Activated CD4-positive, alpha-beta memory T cell treated with anti-CD3 and anti-CD28 coated beads for 36 hours (primary cell): ENCODE results near the gene DOK4. TPM values are rescaled to one million over a fixed set of nuclear protein-coding genes. Genes with fewer than 3 reads are reported as not detected.
A peak's percentile ranks its signal among the peaks of the same experiment; 100 is the strongest.
"Not testable (repeated sequence)": the region's sequence is repeated elsewhere in the genome, so short reads cannot be mapped to it uniquely, and the experiment has no call there.

ENCODE experiments used
- CTCF ChIA-PET: fragments of 350-600 bp; sonication (Branson Sonifier 250); formaldehyde crosslinking; loops from one replicate; lab custom pipeline; 2021; ENCODE audit warnings: antibody characterized with exemption, inconsistent platforms; lab: Charles Lee
- POLR2A ChIA-PET: fragments of 350-600 bp; sonication (Branson Sonifier 250); formaldehyde crosslinking; loops from one replicate; lab custom pipeline; 2021; ENCODE audit warnings: antibody characterized with exemption; lab: Charles Lee
- DNase-seq: peaks from one replicate; pipeline ENCODE4 v3.0.0-alpha.2; 2020
- H3K27ac Mint-ChIP-seq: one replicate; pipeline ENCODE4 v1.8.0; 2021; ENCODE audit warnings: mixed read lengths
- H3K27me3 Mint-ChIP-seq: one replicate; pipeline ENCODE4 v1.8.0; 2021; ENCODE audit warnings: mixed read lengths
- H3K36me3 Mint-ChIP-seq: one replicate; pipeline ENCODE4 v1.8.0; 2021; ENCODE audit warnings: mixed read lengths
- H3K4me1 Mint-ChIP-seq: one replicate; pipeline ENCODE4 v1.8.0; 2021; ENCODE audit warnings: low read depth, mixed read lengths
- H3K4me3 Mint-ChIP-seq: one replicate; pipeline ENCODE4 v1.8.0; 2021; ENCODE audit warnings: mild to moderate bottlenecking, mixed read lengths
- H3K9me3 Mint-ChIP-seq: one replicate; pipeline ENCODE4 v1.8.0; 2021; ENCODE audit warnings: mixed read lengths
- intact Hi-C: fragments of 100-400 bp; cut with micrococcal nuclease; formaldehyde crosslinking; loops from one replicate; pipeline ENCODE4 v1.15.1; 2023
- total RNA-seq, 2 experiments: library from RNA; stranded (reverse); gene quantifications; one replicate each; pipeline ENCODE4 v1.2.3, GENCODE V29; 2021

Gene DOK4
- total RNA-seq, 2 experiments from 2014 or later, result 5.5 to 7.1 TPM

DNA sequence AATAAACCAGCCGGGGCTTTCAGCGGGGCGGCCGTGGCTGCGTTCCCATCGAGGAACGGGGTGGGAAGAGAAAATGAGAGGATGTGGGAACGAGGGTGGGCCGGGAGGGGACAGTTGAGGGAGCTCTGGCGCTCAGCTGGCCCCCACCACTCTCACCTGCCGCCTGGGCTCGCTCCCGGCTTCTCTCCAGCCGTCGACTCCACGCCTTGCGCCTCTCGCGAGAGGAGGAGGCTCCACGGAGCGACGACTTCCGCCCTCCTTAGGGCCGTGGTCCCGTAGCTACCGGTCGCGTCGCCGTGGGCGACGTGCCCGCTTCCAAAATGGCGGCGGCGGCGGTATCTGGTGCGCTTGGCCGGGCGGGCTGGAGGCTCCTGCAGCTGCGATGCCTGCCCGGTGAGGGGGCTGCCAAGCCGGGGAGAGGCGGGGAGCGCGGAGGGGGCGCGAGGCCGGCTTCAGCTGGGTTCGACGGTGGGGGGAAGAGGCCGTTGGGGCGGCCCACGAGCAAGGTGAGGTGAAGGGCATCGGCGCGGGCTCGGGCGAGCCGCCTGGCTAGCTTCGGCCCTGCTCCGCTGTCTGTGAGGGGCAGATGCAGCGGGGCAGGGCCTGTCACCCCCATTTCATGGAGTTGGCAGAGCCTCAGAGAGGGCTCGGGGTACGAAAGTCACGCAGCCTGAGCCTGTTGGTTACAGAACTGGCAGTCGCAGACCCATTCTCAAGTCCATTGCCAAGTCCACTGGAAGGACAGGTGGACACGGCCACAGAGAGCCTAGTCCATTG is 38.9 kb downstream of the DOK4 start, which contains the start of the genes CIAPIN1 and COQ9:
Gene CIAPIN1 (minus strand): TSS at position 200 of the 777 bp plus-strand sequence. CDS start 6,457 bp downstream, outside the sequence.
Gene COQ9 (plus strand): TSS at position 294 of the 777 bp plus-strand sequence. CDS start 27 bp downstream, at position 321.
- H3K4me1 Mint-ChIP-seq, result peaks cover 28% of the 10 kb centered on the region
- POLR2A ChIA-PET, result interaction anchor here (0.5 to 3.9 kb wide), 16 partner anchors 8 to 458 kb away, joined by 3 to 26 read pairs (median 4); partner anchors contain the start of genes ARL2BP, KATNB1, NLRC5 and POLR2C

DNA sequence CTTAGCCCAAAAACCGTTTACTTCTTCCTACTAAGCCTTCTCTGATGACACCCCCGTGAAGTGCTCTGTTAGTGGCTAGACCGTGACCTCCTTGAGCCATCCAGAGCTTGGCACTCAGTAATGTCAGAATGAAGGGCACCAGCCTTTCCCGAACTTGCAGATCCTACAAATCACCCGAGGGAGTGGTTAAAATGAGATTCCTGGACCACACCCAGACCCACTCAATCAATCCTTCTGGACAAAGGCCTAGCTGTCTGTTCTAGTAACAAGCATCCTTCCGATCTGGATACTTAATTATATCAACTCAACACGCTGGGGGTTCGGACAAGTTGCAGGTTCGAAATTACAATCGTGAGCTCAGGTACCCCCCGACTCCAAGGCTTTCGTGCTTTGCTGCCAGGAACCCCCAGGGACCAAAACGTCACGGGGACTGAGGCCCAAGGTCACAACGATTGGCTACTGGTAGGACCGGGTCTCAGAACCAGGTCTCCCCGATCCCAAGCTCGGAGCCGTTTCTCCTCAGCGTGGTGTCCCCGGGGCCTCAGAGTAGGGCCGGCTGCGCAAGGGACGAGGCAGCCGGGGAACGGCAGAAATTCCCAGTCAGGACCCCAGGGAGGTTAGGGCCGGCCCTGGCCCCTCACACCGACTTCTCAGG is 39.6 kb downstream of the DOK4 start:
- Mint-ChIP-seq H3K36me3 (peaks cover 5% of the 10 kb centered on the region), H3K9me3 (no peaks in the 10 kb centered on the region), H3K27me3 (no peaks in the 10 kb centered on the region), H3K4me3 (peak overlapping the region; percentile 91), H3K4me1 (peaks cover 28% of the 10 kb centered on the region), H3K27ac (peak overlapping the region; percentile 70)
- ChIA-PET CTCF (interaction anchor here (0.7 to 7.5 kb wide), 12 partner anchors 14 to 146 kb away, joined by 3 to 51 read pairs (median 4); partner anchors contain the start of genes DOK4 and POLR2C), POLR2A (interaction anchor here (0.6 to 3.9 kb wide), 14 partner anchors 8 to 458 kb away, joined by 3 to 26 read pairs (median 4); partner anchors contain the start of genes KATNB1, NLRC5 and POLR2C)
- peak; percentile 41 for DNase-seq
- intact Hi-C loops, result loop anchor here (1.0 to 2.0 kb wide), 4 partner anchors 16 to 260 kb away; partner anchors contain the start of genes ARL2BP, POLR2C, PSME3IP1 and RSPRY1

More for the DNA sequence above, 38.9 kb downstream of the DOK4 start, which contains the start of the genes CIAPIN1 and COQ9:
- CTCF ChIA-PET, result interaction anchor here (0.7 to 7.5 kb wide), 13 partner anchors 13 to 147 kb away, joined by 3 to 51 read pairs (median 4); partner anchors contain the start of genes DOK4 and POLR2C
- no peaks in the 10 kb centered on the region for H3K9me3 Mint-ChIP-seq
- H3K36me3 Mint-ChIP-seq, result peaks cover 4% of the 10 kb centered on the region
- H3K4me3 Mint-ChIP-seq, result peak within 1 kb of the TSS; percentile 91
- DNase-seq, result peak; percentile 96
- H3K27me3 Mint-ChIP-seq, result no peaks in the 10 kb centered on the region
- intact Hi-C loops, result loop anchor here (1.0 to 2.0 kb wide), 4 partner anchors 15 to 261 kb away; partner anchors contain the start of genes ARL2BP, POLR2C, PSME3IP1 and RSPRY1
- H3K27ac Mint-ChIP-seq, result peak within 1 kb of the TSS; percentile 70

DNA sequence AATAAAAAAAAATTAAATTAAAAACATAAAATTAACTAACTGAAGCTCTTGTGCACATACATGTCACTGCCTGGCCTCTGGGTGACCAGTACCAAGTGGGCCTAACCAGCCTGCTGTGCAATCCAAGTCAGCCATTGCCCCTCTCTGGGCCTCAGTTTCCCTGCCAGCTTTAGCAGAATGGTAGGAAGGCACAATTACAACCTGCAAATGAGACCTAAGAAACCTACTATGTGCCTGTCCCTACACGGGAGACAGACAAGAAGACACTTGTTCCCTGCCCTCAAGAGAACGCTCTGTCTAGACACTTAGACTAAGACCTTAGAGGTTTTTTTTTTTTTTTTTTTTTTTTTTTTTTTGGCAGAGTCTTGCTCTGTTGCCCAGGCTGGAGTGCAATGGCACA is 40.8 kb downstream of the DOK4 start:
- ChIA-PET CTCF (interaction anchor here (0.5 to 7.5 kb wide), 4 partner anchors 11 to 74 kb away, joined by 3 to 51 read pairs (median 7); partner anchors contain the start of gene POLR2C), POLR2A (interaction anchor here (3.9 kb wide), 1 partner anchor 17 kb away, joined by 26 read pairs; the partner anchor contains the start of gene POLR2C)
- intact Hi-C loops, result no loop called here
- Mint-ChIP-seq H3K27me3 (no peaks in the 10 kb centered on the region), H3K36me3 (peaks cover 13% of the 10 kb centered on the region), H3K27ac (no peak overlapping the region), H3K4me3 (no peak overlapping the region), H3K4me1 (peaks cover 28% of the 10 kb centered on the region), H3K9me3 (peaks cover 7% of the 10 kb centered on the region)
- no peak for DNase-seq

DNA sequence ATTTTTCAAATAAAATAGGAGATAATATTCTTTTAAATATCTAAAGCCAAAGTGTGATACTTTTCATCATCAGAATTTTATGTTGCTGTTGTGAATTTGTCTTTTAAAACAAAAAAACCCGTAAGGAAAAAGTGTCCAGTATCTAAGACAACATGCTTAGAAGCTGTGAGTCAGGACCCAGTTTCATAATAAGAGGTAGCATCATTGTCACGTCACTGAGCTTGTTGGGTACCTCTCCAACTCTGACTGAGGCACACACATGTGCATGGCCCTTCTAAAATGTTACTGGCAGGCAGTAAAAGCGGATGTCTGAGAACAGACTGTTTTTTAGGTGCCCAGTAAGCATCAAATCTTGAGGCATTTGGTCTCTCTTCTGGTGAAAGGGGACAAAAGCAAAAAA is 41.6 kb downstream of the DOK4 start:
- Mint-ChIP-seq H3K9me3 (peaks cover 15% of the 10 kb centered on the region), H3K27me3 (no peaks in the 10 kb centered on the region), H3K4me1 (peaks cover 28% of the 10 kb centered on the region), H3K27ac (no peak overlapping the region), H3K36me3 (peaks cover 21% of the 10 kb centered on the region), H3K4me3 (no peak overlapping the region)
- ChIA-PET POLR2A (no interaction called here), CTCF (interaction anchor here (0.5 to 7.5 kb wide), 9 partner anchors 11 to 287 kb away, joined by 3 to 51 read pairs (median 4); partner anchors contain the start of gene POLR2C)
- DNase-seq, result no peak
- intact Hi-C loops, result no loop called here

DNA sequence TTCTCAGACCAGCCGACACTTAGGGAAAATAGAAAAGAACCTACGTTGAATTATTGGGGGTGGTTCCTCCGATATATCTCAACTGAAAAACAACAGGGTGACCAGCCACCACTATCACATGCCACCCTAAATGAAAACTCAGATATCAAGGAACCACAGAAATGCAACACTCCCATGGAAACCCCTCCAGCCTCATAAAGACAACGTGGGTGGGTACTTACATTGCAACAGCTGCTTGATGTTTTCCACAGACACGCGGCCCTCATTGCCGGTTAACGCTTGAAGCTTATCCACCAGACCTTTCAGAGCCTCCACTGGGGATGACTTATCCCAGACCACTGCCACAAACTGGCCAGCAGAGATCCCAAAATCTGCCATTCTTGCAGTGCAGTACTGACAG is 45.7 kb downstream of the DOK4 start:
- H3K4me1 Mint-ChIP-seq, H3K27ac Mint-ChIP-seq, POLR2A ChIA-PET, H3K27me3 Mint-ChIP-seq, DNase-seq, intact Hi-C loops, H3K4me3 Mint-ChIP-seq: not testable (repeated sequence)
- Mint-ChIP-seq H3K9me3 (peaks cover 16% of the 10 kb centered on the region), H3K36me3 (peaks cover 40% of the 10 kb centered on the region)
- CTCF ChIA-PET, result interaction anchor here (0.6 to 2.3 kb wide), 4 partner anchors 15 to 80 kb away, joined by 3 to 8 read pairs (median 3); partner anchors contain the start of gene POLR2C

DNA sequence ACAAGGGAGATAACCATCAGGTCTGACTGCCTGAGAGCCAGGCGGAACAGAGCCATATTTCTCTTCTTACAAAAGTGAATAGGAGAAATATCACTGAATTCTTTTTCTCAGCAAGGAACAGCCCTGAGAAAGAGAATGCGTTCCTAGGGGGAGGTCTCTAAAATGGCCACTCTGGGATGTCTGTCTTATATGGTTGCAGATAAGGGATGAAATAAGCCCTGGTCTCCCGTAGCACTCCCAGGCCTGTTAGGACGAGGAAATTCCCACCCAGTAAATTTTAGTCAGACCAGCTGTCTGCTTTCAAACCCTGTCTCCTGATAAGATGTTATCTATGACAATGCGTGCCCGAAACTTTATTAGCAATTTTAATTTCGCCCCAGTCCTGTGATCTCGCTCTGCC is 46.3 kb downstream of the DOK4 start:
- H3K4me1 Mint-ChIP-seq, H3K27ac Mint-ChIP-seq, H3K4me3 Mint-ChIP-seq, intact Hi-C loops, DNase-seq, H3K27me3 Mint-ChIP-seq, POLR2A ChIA-PET: not testable (repeated sequence)
- CTCF ChIA-PET, result interaction anchor here (0.6 to 1.5 kb wide), 4 partner anchors 14 to 80 kb away, joined by 3 to 4 read pairs (median 3); partner anchors contain the start of gene POLR2C
- Mint-ChIP-seq H3K9me3 (peaks cover 16% of the 10 kb centered on the region), H3K36me3 (peaks cover 43% of the 10 kb centered on the region)

DNA sequence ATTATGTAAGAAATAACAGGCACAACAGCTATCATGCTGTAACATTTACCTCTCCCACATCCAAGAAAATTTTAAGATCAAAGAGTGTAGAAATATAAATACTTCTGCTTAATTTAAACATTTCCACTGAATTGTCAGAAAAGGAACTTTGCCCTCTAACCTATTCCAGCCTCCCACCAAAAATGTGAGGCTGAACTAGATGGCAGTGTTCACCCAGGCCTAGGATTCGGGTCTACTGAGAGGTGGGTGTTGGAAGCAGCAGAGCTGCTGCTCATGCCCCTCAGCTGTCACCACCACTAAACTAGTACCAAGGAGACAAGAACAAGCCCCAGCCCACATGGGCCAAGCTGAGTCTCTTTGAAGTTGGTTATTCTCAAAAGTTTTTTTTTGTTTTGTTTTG is 50.5 kb downstream of the DOK4 start:
- H3K4me1 Mint-ChIP-seq, result peaks cover 4% of the 10 kb centered on the region
- ChIA-PET CTCF (interaction anchor here (0.8 kb wide), 1 partner anchor 18 kb away, joined by 3 read pairs; no protein-coding TSS in a partner anchor), POLR2A (no interaction called here)
- no peak for DNase-seq
- peaks cover 59% of the 10 kb centered on the region for H3K36me3 Mint-ChIP-seq
- no peak overlapping the region for H3K4me3 Mint-ChIP-seq
- peaks cover 12% of the 10 kb centered on the region for H3K9me3 Mint-ChIP-seq
- H3K27me3 Mint-ChIP-seq, result no peaks in the 10 kb centered on the region
- intact Hi-C loops, result no loop called here
- no peak overlapping the region for H3K27ac Mint-ChIP-seq

DNA sequence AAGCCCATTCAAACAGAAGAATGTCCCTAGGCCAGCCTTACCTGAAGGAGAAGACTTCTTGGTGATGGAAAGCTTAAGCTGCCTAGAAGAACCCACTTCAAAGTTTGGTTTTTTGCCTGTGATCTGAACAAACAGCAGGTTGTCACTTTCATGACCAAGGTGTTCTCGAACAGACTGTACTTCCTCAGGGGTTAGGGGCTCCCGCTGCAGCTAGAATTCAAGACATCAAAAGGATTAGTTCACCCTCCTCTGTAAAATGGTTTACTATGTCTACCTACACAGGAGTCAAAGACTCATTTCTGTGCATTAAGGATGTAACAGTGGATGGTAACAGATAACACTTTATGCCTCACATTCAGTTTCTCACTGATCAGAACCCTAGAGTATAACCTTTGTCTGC is 52.3 kb downstream of the DOK4 start:
- Mint-ChIP-seq H3K9me3 (no peaks in the 10 kb centered on the region), H3K27ac (no peak overlapping the region), H3K4me1 (peaks cover 4% of the 10 kb centered on the region), H3K36me3 (peaks cover 50% of the 10 kb centered on the region), H3K4me3 (no peak overlapping the region), H3K27me3 (no peaks in the 10 kb centered on the region)
- intact Hi-C loops, result no loop called here
- POLR2A ChIA-PET, result no interaction called here
- CTCF ChIA-PET, result interaction anchor here (0.6 to 2.2 kb wide), 3 partner anchors 17 to 122 kb away, joined by 3 to 12 read pairs (median 5); no protein-coding TSS in a partner anchor
- no peak for DNase-seq

DNA sequence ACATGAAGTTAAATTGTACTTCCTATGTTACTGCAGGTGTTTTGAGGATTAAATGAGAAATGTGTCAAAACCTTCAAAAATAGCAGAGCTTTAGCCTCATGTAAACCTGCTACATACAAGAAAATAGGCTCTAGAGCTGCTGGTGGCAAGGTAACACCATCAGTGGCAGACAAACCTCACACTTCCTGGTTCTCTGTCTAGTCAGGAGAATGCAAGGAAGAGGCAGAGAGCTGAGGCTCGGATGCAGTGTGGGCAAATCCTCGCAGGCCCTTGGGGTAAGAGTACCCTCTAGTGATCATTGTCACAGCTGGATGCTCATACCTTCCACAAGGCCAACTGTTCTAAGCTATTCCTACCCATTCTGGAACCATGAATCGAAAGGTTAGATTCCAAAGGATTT is 53.3 kb downstream of the DOK4 start:
- Mint-ChIP-seq H3K4me1 (peaks cover 4% of the 10 kb centered on the region), H3K27me3 (no peaks in the 10 kb centered on the region), H3K27ac (no peak overlapping the region), H3K36me3 (peaks cover 53% of the 10 kb centered on the region), H3K9me3 (no peaks in the 10 kb centered on the region), H3K4me3 (no peak overlapping the region)
- CTCF ChIA-PET, result interaction anchor here (1.7 to 2.2 kb wide), 3 partner anchors 16 to 87 kb away, joined by 5 to 12 read pairs (median 6); no protein-coding TSS in a partner anchor
- POLR2A ChIA-PET, result no interaction called here
- intact Hi-C loops, result no loop called here
- no peak for DNase-seq

DNA sequence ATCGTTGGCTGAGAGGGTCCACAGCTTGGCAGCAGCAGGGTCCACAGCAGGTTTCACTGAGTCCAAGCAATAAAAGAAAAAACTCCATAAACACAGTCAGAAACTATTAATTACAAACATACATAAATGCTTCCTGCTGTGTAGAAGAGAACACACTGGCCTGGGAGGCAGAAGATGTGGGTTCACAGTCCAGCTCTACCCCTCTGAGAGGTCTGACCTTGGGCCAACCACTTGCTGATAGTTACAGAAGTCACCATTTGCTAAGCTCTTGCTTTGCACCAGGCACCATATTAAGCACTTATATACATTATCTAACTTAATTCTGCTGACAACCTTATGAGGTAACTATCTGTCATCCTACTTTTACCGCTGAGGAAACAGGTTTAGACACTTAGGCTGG is 53.8 kb downstream of the DOK4 start:
- ChIA-PET CTCF (interaction anchor here (1.7 to 2.2 kb wide), 3 partner anchors 15 to 87 kb away, joined by 5 to 12 read pairs (median 6); no protein-coding TSS in a partner anchor), POLR2A (no interaction called here)
- H3K9me3 Mint-ChIP-seq, result no peaks in the 10 kb centered on the region
- H3K4me1 Mint-ChIP-seq, result peaks cover 4% of the 10 kb centered on the region
- no peak overlapping the region for H3K27ac Mint-ChIP-seq
- no peak overlapping the region for H3K4me3 Mint-ChIP-seq
- intact Hi-C loops, result no loop called here
- no peak for DNase-seq
- peaks cover 58% of the 10 kb centered on the region for H3K36me3 Mint-ChIP-seq
- H3K27me3 Mint-ChIP-seq, result no peaks in the 10 kb centered on the region

DNA sequence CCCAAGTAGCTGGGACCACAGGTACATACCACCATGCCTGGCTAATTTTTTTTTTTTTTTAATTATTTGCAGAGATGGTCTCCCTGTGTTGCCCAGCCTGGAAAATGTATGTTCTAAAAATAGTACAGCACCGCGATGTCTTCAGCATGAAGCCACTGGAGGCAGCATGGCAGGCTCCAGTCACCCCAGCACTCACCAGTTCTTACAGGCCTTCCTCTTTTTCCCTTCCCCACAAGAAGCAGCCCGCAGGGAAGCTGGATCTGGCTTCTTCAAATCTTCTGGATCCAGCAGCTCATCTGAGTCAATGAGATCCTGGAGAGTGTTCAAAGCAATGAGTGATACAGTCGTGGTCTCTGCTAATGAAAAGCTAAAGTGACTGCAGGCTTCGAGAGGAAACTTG is 55.3 kb downstream of the DOK4 start:
- peaks cover 57% of the 10 kb centered on the region for H3K36me3 Mint-ChIP-seq
- no peaks in the 10 kb centered on the region for H3K27me3 Mint-ChIP-seq
- no peak overlapping the region for H3K27ac Mint-ChIP-seq
- H3K4me3 Mint-ChIP-seq, result no peak overlapping the region
- CTCF ChIA-PET, result interaction anchor here (0.7 to 2.8 kb wide), 2 partner anchors 13 to 89 kb away, joined by 3 to 24 read pairs; no protein-coding TSS in a partner anchor
- DNase-seq, result no peak
- POLR2A ChIA-PET, result interaction anchor here (1.7 kb wide), 1 partner anchor 16 kb away, joined by 4 read pairs; the partner anchor contains the start of genes CIAPIN1 and COQ9
- no peaks in the 10 kb centered on the region for H3K9me3 Mint-ChIP-seq
- intact Hi-C loops, result no loop called here
- peaks cover 4% of the 10 kb centered on the region for H3K4me1 Mint-ChIP-seq
